HG02571 (cell line): ENCODE measurements around the gene RTN4RL1.

Experiments
- ATAC-seq: cut with Tn5 transposase; IDR thresholded peaks from one replicate; pipeline ENCODE4 v1.9.1; 2021; ENCODE audit warnings: mild to moderate bottlenecking, moderate library complexity; ENCODE audit not compliant: unreplicated experiment

RTN4RL1 gene, protein sequence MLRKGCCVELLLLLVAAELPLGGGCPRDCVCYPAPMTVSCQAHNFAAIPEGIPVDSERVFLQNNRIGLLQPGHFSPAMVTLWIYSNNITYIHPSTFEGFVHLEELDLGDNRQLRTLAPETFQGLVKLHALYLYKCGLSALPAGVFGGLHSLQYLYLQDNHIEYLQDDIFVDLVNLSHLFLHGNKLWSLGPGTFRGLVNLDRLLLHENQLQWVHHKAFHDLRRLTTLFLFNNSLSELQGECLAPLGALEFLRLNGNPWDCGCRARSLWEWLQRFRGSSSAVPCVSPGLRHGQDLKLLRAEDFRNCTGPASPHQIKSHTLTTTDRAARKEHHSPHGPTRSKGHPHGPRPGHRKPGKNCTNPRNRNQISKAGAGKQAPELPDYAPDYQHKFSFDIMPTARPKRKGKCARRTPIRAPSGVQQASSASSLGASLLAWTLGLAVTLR

DNA sequence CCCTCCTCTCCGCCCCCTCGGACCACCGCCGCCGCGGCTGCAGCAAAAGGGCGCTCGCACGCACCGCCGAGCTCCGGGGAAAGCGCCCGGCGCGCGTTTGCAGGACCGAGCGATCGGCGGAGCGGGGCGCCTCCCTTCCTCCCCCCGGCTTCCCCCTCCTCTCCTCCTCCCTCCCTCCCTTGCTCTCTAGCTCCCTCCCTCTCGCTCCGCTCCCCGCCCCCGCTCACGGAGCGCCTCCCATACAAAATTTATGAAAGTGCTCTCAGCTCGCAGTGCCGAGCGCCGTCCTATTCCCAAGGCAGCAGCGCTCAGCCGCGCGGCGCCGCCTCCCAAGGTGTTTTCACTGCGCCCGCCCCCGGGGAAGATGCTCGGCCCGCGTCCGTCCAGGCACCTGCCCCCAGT is at the start of gene RTN4RL1:
TSS of gene RTN4RL1 (minus strand) at position 115 of the 402 bp plus-strand sequence. CDS start 469 bp downstream, outside the sequence.
- no peak for ATAC-seq

DNA sequence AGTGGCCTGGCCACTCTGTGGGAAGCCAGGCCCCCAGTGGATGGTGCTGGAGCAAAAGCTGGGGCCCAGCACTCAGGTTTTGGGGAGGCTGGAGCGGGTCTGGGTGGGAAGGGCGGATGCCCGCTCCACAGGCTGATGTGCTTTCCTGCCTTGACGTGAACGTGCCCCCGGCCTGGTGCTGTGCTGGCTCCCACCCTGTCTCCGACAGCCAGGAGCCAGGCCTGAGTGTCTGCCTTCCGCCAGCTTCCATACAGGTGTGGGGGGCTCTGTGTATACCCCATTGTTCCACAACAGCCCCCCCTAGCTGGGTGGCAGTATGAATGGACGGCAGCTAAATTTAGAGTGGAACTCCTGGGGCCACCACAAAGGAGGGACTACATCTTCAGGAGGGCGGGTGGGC is 49.8 kb upstream of the RTN4RL1 start:
- no peak for ATAC-seq

DNA sequence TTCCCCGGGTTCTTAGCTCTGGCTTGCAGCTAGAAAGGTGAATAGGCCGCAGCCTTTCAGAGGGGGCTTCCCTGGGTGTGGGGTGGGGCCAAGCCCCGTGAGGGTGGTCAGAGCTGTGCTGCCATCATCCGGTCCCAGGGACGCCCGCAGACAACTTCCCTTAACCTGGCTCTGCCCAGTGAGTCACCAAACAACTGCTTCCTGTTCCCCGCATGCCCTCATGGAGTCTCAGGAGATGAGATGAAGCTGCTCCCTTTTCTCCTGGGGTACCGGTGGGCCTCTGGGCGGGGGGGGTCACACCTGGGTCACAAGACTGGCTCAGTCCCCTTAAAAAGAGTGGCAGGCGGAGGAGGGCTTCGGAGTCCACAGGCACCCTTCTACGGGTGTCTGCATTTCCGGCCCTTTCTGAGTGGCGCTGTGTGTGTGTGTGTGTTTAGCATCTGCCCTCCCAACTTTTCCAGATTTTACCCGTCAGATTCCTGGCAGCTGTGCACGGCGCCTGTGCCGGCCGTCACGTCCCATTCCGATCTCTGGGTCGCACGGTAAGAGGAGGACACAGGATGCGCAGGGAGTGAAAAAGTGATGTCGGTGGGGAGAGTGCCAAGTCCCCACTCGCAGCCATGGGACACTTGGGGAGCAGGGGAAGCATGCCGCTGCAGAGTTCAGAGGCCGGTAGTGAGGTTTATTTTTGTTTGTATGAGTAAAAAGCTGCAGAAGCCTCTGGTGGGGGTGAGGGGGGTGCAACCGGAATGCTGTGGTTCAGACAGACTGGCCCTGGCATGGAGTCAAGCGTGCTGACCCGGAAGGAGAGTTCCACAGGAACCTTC is 46.5 kb upstream of the RTN4RL1 start:
- ATAC-seq: no peak

DNA sequence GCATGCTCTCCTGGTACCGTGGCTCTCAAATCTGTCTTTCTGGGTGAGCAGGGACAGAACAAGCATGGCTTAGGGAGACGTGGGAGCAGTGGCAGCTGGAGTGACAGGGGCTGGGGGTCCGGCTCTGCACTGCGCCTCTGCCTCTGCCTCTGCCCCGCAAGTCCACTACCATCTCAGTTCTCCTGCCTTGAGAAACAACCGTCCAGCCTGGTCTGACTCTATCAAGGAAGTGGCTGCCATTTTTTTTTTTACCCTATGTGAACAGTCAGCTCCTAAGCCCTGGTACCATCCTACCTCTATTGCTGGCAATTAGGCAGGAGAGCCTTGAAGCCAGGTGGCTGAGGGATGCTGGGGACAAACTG is 45.9 kb upstream of the RTN4RL1 start:
- ATAC-seq: no peak

DNA sequence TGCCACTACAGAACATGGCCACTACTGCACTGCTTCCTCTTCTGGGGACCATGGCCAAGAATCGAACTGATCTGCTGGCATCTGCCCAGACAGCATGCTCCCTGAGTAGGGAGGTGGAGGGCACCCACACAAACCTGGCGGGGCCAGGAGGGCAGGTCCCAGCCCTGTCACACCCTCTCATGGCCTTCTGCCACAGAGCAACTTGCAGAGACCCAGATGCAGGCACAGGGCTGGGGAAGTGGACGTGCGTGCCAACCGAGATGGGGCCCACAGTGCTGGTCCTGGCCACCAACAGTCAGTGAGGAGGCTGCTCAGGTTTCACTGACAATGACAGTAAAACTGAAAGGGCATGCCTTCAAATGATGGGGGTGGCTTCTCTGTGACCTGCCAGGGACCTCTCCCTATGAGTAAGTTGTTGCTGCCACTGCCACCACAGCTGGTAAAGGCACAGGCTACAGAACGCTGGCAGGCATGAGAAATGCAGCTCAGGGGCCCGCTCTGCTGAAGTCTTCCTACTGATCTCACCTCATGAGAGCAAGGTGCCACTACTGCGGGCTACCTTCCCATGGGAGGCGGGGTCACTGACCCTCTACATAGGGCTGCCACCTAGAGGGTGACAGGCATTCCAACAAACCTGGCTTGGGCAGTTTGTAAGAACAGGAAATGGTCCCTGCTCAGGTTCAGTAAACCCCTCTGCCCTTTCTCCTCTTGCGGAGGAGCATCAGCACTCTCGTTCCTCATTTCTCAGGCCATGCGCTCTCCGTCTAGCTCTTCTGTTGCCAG is 45.3 kb upstream of the RTN4RL1 start:
- peak; percentile 75 for ATAC-seq

DNA sequence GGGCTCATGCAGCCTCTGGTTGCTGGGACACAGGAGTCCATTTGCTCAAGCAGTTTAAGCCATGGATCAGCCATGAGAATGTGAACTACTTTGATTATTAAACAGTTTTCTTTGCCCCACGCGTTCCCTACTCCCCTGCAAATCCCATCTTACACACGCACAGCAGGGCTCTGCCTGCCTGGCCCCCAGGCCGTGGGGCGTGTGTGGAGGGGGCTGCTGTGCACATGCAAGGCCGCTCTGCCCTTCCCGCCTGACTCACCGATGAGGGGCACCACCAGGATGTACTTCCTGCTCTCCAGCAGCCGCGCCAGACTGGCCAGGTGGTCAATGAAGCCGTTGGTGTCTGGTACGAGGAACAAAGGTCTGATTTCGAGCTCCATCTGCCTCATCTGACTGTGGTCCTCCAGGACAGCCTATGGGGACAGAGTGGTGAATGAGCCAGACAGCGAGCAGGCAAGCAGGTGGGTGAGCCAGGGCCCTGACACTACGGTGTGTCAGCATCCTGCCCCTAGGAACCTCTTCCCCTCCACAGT is 43.5 kb upstream of the RTN4RL1 start:
- ATAC-seq: no peak

DNA sequence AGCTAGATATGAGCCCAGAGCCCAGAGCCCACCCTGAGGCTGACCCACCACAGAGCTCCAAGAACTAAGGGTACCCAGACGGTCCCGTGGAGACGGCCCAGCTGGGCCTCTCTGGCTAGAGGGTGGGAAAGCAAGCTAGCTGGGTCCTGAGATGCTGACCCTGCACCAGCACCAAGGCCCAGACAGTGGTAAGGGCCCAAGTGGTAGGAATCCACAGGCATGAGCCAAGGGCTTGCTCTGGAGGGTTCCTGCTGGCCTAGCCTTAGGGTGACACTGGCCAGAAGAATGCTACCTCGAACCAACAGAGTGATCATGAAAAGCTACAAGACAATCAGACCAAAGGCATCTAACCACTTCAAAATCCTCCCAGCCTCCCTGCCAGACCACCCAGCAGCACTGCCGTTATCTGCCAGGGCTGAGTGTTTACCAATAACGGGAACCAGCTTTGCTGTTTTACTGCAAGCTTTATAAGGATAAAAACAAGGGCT is 42.9 kb upstream of the RTN4RL1 start:
- no peak for ATAC-seq

DNA sequence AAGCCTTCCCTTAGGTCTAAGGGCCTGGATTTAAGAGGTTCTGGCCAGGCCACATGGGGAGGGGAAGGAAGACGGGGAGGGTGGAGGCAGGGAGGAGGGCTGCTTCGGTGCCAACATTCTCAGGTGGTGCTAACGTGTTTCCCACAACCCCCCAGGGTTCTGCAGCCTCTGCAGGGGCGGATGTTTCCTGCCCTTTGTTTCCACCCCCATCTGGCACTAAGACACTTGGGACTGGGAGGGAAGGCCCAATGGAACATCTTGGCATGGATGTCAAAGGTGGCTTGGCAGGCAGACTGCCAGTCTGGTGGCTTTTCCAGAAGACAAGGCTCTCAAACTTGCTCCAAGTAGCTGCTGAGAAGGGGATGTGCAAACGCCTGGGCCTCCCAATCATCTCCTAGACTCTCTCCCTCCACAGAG is 42.5 kb upstream of the RTN4RL1 start:
- no peak for ATAC-seq

DNA sequence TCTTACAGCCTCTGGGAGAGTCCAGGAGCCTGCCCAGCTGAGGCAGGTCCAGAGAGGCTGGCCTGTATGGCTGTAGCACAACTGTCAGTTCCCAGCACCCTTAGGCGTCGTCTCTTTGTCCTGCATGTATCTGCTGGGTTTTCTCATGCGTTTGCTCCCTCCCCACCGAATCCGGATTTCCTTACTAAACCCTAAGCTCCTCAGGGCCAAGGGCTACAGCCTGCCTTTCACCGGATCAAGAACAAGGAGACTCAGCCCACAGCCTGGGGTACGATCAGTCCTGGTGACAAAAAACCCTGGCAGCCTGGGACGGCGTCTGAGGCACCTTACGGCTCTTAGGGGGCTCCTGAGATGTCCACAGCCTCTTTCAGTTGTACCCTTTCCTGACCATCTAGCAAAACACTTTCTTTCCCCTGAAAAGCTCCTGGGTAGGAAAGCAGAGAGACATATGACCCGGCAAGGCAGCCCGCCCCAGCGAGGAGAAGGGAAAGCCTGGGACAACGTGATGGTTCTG is 42.0 kb upstream of the RTN4RL1 start:
- ATAC-seq: no peak

DNA sequence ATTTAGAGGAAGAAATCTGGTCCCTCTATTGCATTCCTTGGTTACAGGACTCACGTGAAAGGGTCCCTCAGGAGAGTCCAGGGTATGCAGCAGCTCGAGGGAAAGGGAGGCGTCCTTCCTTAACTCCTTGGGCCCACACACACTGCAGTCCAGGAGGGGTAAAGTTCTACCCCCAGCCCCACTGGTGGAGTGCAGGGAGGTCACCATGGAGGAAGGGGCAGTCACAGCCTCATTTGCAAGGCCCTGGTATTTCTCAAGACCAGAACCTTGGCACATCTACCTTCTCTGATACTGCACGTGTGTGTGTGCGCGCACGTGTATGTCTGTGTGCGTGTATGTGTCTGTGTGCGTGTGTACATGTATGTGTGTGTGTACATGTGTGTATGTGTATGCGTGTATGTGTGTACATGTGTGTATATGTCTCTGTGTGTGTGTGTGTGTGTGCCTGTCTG is 40.8 kb upstream of the RTN4RL1 start:
- ATAC-seq: no peak

DNA sequence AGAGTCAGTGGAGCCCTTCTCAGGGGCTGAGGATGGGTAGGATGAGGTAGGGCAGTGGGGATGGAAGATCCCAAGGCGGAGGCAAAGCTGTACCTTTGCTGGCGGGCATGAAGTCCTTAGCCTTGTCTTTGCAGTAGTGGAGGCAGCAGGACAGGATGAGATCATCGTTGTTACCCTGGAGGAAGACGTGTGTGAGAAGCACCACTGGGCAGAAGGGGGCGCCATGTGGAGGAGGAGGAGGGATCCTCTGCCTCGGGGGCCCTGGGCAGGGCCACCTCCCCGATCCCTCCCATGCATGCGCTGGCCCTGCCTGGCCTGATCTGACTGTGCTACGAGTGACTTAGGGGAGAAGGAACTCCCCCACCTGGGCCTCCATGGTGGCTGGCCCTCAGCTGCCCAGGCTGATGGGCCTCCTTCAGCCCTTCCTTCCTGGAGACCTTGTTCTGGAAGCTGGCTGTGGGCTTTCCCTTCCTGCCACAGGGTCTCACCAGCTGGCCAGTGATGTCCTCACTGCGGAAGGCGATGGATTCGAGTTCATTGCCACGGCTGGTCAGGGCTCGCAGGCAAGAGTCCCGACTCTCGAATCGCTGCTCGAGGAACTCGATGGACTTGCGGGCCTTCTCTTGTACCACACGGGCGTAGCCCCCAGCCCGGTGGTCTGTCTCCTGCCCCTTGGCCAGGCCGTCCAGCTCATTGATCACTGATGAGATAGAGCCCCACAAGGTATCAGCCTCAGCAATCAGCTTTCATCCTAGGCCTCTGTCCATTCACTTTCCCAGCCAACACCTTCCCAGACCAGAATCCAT is 40.0 kb upstream of the RTN4RL1 start:
- no peak for ATAC-seq

DNA sequence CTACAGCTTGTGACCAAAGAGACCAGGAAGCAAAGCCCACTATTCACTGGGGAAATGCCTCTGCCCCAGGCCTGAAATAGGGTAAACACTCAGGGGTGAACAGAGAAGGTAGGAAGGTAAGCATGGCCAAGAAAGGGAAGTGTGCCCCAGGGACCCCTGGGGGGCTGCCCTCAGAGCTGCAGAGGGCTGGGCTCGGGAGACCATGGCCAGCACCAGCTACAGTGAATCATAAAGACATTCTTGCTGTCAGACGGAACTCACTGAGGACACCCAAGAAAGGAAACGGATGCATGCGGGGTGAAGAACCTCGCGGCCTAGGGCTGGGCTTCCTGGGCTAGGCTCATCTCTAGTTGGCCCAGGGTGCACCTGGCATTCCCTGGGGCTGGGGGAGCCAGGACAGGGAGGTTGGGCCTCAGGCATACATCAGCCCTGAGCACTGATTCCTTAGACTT is 39.4 kb upstream of the RTN4RL1 start:
- no peak for ATAC-seq

DNA sequence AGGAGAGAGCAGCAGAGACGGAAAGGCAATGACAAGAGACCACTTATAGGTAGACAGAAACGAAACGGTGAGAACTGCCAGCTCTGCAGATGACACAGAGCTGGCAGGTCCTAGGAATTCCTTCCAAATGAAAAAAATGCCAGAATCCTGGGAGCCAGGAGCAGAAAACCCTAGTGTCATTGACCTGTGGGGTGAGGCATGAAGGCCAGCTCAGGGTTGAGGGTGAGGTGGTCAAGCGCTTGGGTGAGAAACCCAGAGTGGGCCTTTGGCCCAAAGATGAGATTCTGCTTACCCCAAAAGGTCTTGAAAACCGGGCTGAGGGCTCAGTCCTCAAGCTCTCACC is 39.0 kb upstream of the RTN4RL1 start:
- ATAC-seq: no peak

DNA sequence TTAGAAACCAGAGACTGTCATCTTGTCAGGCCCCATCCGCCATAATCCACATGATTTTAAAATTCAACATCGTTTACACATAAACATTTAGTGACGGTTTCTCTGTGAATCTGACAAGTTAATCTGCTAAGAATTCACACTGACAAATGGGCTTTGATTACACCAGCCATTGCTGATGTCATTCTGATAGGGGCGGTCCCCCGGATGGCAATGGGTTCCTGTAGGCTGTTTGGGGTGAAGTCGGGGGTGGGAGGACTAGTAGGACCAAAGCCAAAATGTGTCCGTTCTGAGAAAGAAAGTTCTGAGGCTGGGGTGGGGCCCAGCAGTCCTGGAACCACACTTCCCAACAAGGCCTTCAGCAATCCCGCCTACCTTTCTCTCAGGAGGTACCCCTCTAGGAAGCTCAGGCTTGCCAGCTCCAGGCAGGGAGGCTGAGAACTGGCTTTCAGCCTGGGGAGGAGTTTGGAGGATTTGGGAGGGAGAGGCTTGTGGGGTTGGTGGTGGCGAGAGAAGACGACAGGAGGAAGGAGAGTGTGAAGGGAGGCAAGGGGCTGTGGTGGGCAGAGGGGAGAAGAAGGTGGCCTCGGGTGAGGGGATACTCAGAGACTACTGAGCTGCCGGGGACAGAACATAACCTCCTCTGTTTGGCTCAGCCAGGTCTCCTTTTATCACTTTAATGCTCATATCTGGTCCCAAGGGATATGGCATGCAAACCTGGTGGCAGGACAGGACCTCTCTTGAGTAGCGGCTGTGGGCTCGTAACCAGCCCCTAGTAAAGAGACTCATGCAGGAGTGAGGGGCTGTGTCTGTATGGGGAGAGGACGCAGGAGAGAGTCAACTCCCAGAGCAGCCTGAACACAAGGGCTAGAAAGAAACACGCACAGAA is 38.4 kb upstream of the RTN4RL1 start:
- no peak for ATAC-seq

DNA sequence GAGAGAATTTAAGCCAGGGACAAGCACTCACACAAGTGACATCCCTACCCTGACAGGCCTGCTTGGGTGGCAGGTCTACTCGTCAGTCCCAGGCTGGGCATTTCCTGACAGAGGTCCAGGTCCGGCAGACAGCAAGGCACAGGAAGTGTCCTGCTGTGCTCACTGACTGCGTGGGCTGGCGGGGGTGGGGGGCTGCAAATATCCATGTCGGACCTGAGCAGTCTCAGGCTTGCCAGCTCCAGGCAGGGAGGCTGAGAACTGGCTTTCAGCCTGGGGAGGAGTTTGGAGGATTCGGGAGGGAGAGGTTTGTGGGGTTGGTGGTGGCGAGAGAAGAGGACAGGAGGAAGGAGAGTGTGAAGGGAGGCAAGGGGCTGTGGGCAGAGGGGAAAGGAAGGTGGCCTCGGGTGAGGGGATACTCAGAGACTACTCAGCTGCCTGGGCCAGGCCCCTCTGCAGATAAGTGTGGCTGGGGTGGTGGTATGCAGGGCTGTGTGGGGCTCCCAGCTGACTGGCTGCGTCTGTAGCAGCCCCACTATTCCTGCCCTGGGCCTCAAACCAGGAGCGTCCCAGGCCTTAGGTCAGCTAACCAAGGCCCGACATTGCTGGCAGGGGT is 37.5 kb upstream of the RTN4RL1 start:
- ATAC-seq: no peak

DNA sequence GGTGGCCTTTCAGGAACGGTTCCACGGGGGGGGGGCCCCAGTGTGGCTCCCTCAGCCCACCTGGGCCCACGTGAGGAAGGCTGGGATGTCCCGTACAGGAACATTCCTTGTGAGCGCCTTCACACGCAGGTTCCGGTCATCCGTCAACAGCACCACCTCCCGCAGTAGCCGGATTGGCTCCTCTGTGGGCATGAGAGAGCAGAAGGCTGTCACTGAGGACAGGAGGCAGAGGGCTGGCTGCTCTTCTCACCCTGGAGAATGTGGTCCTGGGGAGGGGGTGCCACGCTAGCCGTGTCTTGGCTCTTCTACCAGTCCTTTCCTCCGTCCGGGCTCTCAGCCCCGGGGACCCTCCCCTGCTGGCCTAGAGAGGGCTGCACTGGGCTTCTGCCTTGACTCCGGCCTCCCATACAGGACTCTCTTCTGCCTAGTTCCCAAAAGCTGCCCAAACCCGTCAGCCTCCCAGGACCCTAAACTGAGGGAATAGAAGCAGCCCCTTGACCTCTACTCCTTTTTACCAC is 36.4 kb upstream of the RTN4RL1 start:
- no peak for ATAC-seq

DNA sequence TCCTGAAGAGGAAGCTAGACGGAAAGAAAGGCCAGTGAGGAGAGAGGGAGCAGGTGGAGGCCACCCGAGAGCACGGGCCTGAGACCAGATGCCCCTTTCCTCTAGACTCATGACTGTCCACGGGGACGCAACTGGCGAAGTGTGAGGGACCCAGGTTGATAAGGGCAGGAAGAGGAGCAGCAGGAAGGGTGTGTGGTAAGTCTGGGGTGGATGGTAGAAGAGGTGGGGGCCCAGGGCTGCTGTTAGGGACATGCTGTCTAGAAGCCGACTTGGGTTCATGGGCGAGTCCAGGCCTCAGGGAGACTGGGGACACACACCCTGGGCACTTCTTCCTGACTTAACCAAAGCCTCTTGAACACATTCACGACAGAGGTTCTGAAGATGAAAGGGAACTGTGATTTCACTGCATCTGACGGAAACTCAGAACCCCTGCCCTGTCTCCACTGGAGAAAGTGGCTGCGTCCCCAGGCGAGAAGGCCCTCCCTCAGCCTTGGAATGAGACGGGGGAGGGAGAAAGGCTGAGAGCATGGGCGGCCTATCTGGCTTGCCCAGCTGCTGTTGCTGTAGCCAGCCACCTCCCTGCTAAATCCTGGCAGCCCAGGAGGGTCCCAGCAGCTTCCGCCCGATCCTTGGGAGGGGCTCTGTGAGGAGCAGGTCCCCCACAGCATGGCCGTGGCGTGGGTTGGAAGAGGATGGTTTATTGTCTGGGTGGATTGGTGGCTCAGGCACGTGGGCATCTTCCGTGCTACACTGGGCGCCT is 35.7 kb upstream of the RTN4RL1 start:
- ATAC-seq: no peak

DNA sequence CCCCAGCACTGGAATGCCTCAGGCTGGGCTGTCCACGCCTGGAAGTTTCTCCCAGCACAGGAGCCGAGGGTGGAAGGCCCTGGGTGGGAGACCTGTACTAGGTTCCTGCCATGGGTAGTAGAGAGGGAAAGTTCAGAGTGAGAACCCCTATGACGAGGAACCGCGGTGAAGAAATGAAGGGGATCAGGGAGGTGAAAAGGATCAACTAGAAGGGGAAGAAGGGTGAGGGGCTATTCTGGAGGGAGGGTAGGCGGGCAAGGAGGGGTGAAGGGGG is 35.2 kb upstream of the RTN4RL1 start:
- no peak for ATAC-seq
